Heart left ventricle (tissue), 16 donors: Measurements from ENCODE around the gene CDH20. TPM values are rescaled to one million over a fixed set of nuclear protein-coding genes. Genes with fewer than 3 reads are reported as not detected.
A peak's percentile ranks its signal among the peaks of the same experiment; 100 is the strongest.

ENCODE experiments used
- ATAC-seq, 4 donors: fragments of 200-7000 bp; cut with Tn5 transposase; one replicate each; pipeline ENCODE4 v1.9.1; 2020 to 2022; ENCODE audit warnings: moderate library complexity in 4 of 4, mild to moderate bottlenecking in 3 of 4, moderate number of reproducible peaks in 1 of 4
- DNase-seq, 5 donors: peaks; one replicate each; pipeline ENCODE4 v3.0.0-alpha.2; 2020
- H3K27ac ChIP-seq, 12 donors: fragments of 200-600 bp; sonication (generic) in 4 of 12; one replicate each; pipeline versions ENCODE4 v1.5.0 to v1.8.0; 2016 to 2022; ENCODE audit warnings: mild to moderate bottlenecking in 2 of 12
- H3K27me3 ChIP-seq, 9 donors: fragments of 200-600 bp; sonication (generic) in 2 of 9; one replicate each; pipeline versions ENCODE4 v1.5.1 to v1.8.0; 2016 to 2022; ENCODE audit warnings: mild to moderate bottlenecking in 3 of 9
- H3K36me3 ChIP-seq, 9 donors: fragments of 200-600 bp; sonication (generic) in 2 of 9; one replicate each; pipeline versions ENCODE4 v1.5.0 to v1.8.0; 2018 to 2022; ENCODE audit warnings: mild to moderate bottlenecking in 2 of 9
- H3K4me1 ChIP-seq, 12 donors: fragments of 200-600 bp; sonication (generic) in 4 of 12; one replicate each; pipeline versions ENCODE4 v1.5.0 to v1.8.0; 2016 to 2022; ENCODE audit warnings: mild to moderate bottlenecking in 3 of 12
- H3K4me3 ChIP-seq, 12 donors: fragments of 200-600 bp; sonication (generic) in 4 of 12; one replicate each; pipeline versions ENCODE4 v1.5.0 to v1.8.0; 2017 to 2022; ENCODE audit warnings: mild to moderate bottlenecking in 9 of 12, moderate library complexity in 4 of 12
- H3K9me3 ChIP-seq, 12 donors: fragments of 200-600 bp; sonication (generic) in 4 of 12; one replicate each; pipeline versions ENCODE4 v1.5.0 to v1.8.0; 2016 to 2022; ENCODE audit warnings: mild to moderate bottlenecking in 1 of 12
- CTCF ChIP-seq, 12 donors: fragments of 200-600 bp; sonication (generic) in 4 of 12; IDR thresholded peaks; one replicate each; pipeline versions ENCODE4 v1.5.0 to v1.8.0; 2018 to 2022; ENCODE audit warnings: antibody characterized with exemption in 12 of 12, mild to moderate bottlenecking in 5 of 12
- POLR2A ChIP-seq, 2 donors: fragments of 450-650 bp; IDR thresholded peaks; one replicate each; pipeline ENCODE4 v1.6.1; 2017; ENCODE audit warnings: antibody characterized with exemption in 2 of 2, mild to moderate bottlenecking in 2 of 2, moderate library complexity in 2 of 2
- WGBS, 4 donors: extraction: QIAGEN DNeasy Blood & Tissue Kit in 2 of 4; methylation state at CpG; one replicate each; pipeline versions ENCODE4 v1.1.5 to v1.1.7; 2013 to 2018; 5-methylcytosine and 5-hydroxymethylcytosine counted together
- intact Hi-C, 10 donors: fragments of 100-400 bp; cut with DNase I; formaldehyde crosslinking; loops; one replicate each; pipeline versions ENCODE4 v1.11.1 to v1.14.2; 2022
- polyA plus RNA-seq, 2 donors: library from polyadenylated mRNA; stranded (reverse); fragments of 200-250 nt; gene quantifications; one replicate each; pipeline ENCODE4 v1.2.3, GENCODE V29; 2013
- total RNA-seq, 9 donors: library from RNA; depleted of rRNA in 2 of 9; stranded (reverse); fragments of >200 nt in 2 of 9; fragmentation: NEBNext Ultra II Directional in 3 of 9; extraction: Animal tissue kit (Norgen Biotek cat#: 25700) in 3 of 9; gene quantifications; one replicate each; pipeline versions ENCODE4 v1.1.0 to v1.2.4, GENCODE V29; 2016 to 2023
- donor health status: ischemic (EF 13 %, LVEDD 7.1; RV severe dilation, severe dysfunction).
- donor health status: healthy with polysubstance abuse.
- donor health status: DM: no; HTN: yes; CAD: no.
- donor health status: DM: no; HTN: no; CAD: no.
- donor health status: ischemic (EF 25% LVEDD 6.9; RV normal size, moderate dysfunction).
- donor health status: ischemic (EF 25% LVEDD 5.7; RV mildly dilated, moderate dysfunction).
- donor health status: healthy.
- donor health status: DM: yes; HTN: yes; CAD: no.
- donor health status: ischemic (EF 35%, LVEDD 5.7; RV mildly dilated, moderate dysfunction).
- donor health status: nonischemic (EF 11% LVEDD 7.7; RV severe dilation, severe dysfunction).
- donor health status: DM: yes; HTN: yes; CAD: no.
- donor health status: PGD.
- donor health status: ischemic (EF 29% LVEDD 5.4; RV normal size, mild dysfunction).
- donor health status: nonischemic (EF 23%, LVEDD 6.1; RV moderate dilation, normal function).

Gene CDH20
- total and polyA plus RNA-seq, 11 donors: 0.03 to 0.20 (median 0.15) TPM; not detected in 8

- Histone ChIP-seq H3K27me3 (no peaks in the 10 kb centered on the region), H3K36me3 (no peaks in the 10 kb centered on the region)
- intact Hi-C loops: loop anchor here in 5 of 10 donors (10.0 kb wide), 4 partner anchors 338 to 578 kb away; partner anchors contain the start of gene RNF152 (in 1 of the 5)
Observed at GRCh38 chr18:61556862-61557261, 223.6 kb downstream of the CDH20 start.

GRCh38 chr18:61569176-61569892 lies 236.1 kb downstream of the CDH20 start:
- Histone ChIP-seq H3K4me1 (peaks cover 0 to 19% (median 1%) of the 10 kb centered on the region in 12 donors), H3K27me3 (no peaks in the 10 kb centered on the region), H3K36me3 (peaks cover 0 to 4% (median 0%) of the 10 kb centered on the region in 9 donors), H3K4me3 (no peak overlapping the region), H3K9me3 (peaks cover 0 to 24% (median 0%) of the 10 kb centered on the region in 12 donors), H3K27ac (peak overlapping the region; percentile 23 to 88 (median 66))
- 63 to 65% (median 65%) methylated on average over 9 of the region's 9 CpGs for WGBS, 4 donors
- no peak for TF ChIP-seq POLR2A (IDR thresholded peaks at IDR 0.05)
- no peak for TF ChIP-seq CTCF (IDR thresholded peaks at IDR 0.05)
- DNase-seq: peak; percentile 52 to 79 (median 64)
- intact Hi-C loops: no loop called here
- peak; percentile 95 to 98 (median 97) for ATAC-seq

More at GRCh38 chr18:61556862-61557261, 223.6 kb downstream of the CDH20 start:
- TF ChIP-seq CTCF (IDR thresholded peaks at IDR 0.05): no peak
- no peak for TF ChIP-seq POLR2A (IDR thresholded peaks at IDR 0.05)
- DNase-seq (no peak), ATAC-seq (no peak)
- H3K27ac ChIP-seq: no peak overlapping the region
- H3K4me1 ChIP-seq: no peaks in the 10 kb centered on the region
- H3K9me3 ChIP-seq: peaks cover 0 to 5% (median 0%) of the 10 kb centered on the region in 12 donors
- 40 to 65% (median 44%) methylated on average over 2 of the region's 2 CpGs for WGBS, 4 donors
- H3K4me3 ChIP-seq: no peak overlapping the region

- H3K27me3 ChIP-seq: no peaks in the 10 kb centered on the region
- ATAC-seq (peak in 3 of 4 donors; percentile 47 to 70 (median 57)), DNase-seq (no peak)
- peaks cover 0 to 17% (median 0%) of the 10 kb centered on the region in 12 donors for H3K9me3 ChIP-seq
- no peak for TF ChIP-seq POLR2A (IDR thresholded peaks at IDR 0.05)
- TF ChIP-seq CTCF (IDR thresholded peaks at IDR 0.05): no peak
- intact Hi-C loops: loop anchor here in 1 of 10 donors (10.0 kb wide), 1 partner anchor 325 kb away; the partner anchor contains the start of gene RNF152
- no peak overlapping the region for H3K4me3 ChIP-seq
- H3K27ac ChIP-seq: peak overlapping the region; percentile 23 to 88 (median 66)
- peaks cover 0 to 19% (median 1%) of the 10 kb centered on the region in 12 donors for H3K4me1 ChIP-seq
- peaks cover 0 to 4% (median 0%) of the 10 kb centered on the region in 9 donors for H3K36me3 ChIP-seq
- WGBS, 4 donors: 58 to 77% (median 69%) methylated on average over 3 of the region's 3 CpGs
Observed at GRCh38 chr18:61570070-61570469, 236.8 kb downstream of the CDH20 start.

- peaks cover 0 to 19% (median 1%) of the 10 kb centered on the region in 12 donors for H3K4me1 ChIP-seq
- H3K27ac ChIP-seq: no peak overlapping the region
- 95 to 98% (median 97%) methylated on average over 4 of the region's 4 CpGs for WGBS, 4 donors
- H3K9me3 ChIP-seq: peaks cover 0 to 16% (median 0%) of the 10 kb centered on the region in 12 donors
- H3K27me3 ChIP-seq: no peaks in the 10 kb centered on the region
- ATAC-seq: no peak
- intact Hi-C loops: loop anchor here in 1 of 10 donors (10.0 kb wide), 1 partner anchor 323 kb away; the partner anchor contains the start of gene RNF152
- H3K36me3 ChIP-seq: peaks cover 0 to 4% (median 0%) of the 10 kb centered on the region in 9 donors
- TF ChIP-seq CTCF (IDR thresholded peaks at IDR 0.05) (no peak), POLR2A (IDR thresholded peaks at IDR 0.05) (no peak)
- DNase-seq: no peak
- H3K4me3 ChIP-seq: no peak overlapping the region
Observed at GRCh38 chr18:61572084-61572655, 238.9 kb downstream of the CDH20 start.
